K562 (cell line): ENCODE measurements around the gene DUSP28.

ENCODE experiments used
- BDP1 ChIP-seq: IDR thresholded peaks from 3 replicates; pipeline ENCODE4 v1.6.1; 2011; ENCODE audit not compliant: insufficient read length, insufficient read depth
- CTCF ChIP-seq, 3 experiments: IDR thresholded peaks in 2 of 3; conservative IDR thresholded peaks in 1 of 3; 2 replicates each; pipeline ENCODE4 v1.5.1; 2011 to 2012; ENCODE audit warnings: low read length in 3 of 3, mild to moderate bottlenecking in 3 of 3, control low read depth in 2 of 3, improper control_type of control experiment in 1 of 3, inconsistent platforms in 1 of 3, low read depth in 1 of 3, mixed read lengths in 1 of 3, moderate library complexity in 1 of 3; ENCODE audit not compliant: insufficient read depth in 2 of 3
- E2F1 ChIP-seq: sonication (generic); formaldehyde crosslinking; IDR thresholded peaks from 2 replicates; pipeline ENCODE4 v1.8.1; 2023; ENCODE audit warnings: mild to moderate bottlenecking, missing genetic modification reagents, moderate library complexity
- GABPA ChIP-seq: fragments of 200-800 bp; sonication (Bioruptor generic); conservative IDR thresholded peaks from 2 replicates; pipeline ENCODE4 v1.6.1; 2016; ENCODE audit warnings: low read depth, missing genetic modification characterization, missing compliant biosample characterization
- HNRNPL ChIP-seq: fragments of 200-400 bp; formaldehyde crosslinking; IDR thresholded peaks from 2 replicates; pipeline ENCODE4 v1.6.1; 2017; ENCODE audit warnings: low read depth, mild to moderate bottlenecking, low read length
- JUN ChIP-seq, 2 experiments: sonication (generic) in 1 of 2; formaldehyde crosslinking in 1 of 2; IDR thresholded peaks; 2 replicates each; pipeline versions ENCODE4 v1.6.1 to v1.8.0; 2012 to 2022; ENCODE audit warnings: borderline replicate concordance in 2 of 2, mild to moderate bottlenecking in 2 of 2, improper control_type of control experiment in 1 of 2, low read depth in 1 of 2, low read length in 1 of 2, missing genetic modification reagents in 1 of 2
- KDM5B ChIP-seq: fragments of 200-600 bp; sonication (generic); IDR thresholded peaks from 2 replicates; pipeline ENCODE4 v1.6.1; 2012; ENCODE audit warnings: low read depth, mild to moderate bottlenecking, moderate library complexity, low read length, control low read depth, inconsistent platforms; ENCODE audit not compliant: insufficient replicate concordance
- POLR2A ChIP-seq: fragments of 450-650 bp; conservative IDR thresholded peaks from 2 replicates; pipeline ENCODE4 v1.6.1; 2016
- SMARCE1 ChIP-seq: fragments of 450-650 bp; IDR thresholded peaks from 2 replicates; pipeline ENCODE4 v1.7.1; 2016; ENCODE audit warnings: mild to moderate bottlenecking
- SREBF1 ChIP-seq: fragments of 150-350 bp; IDR thresholded peaks from 2 replicates; pipeline ENCODE4 v1.6.1; 2014; ENCODE audit warnings: antibody characterized with exemption, low read depth, low read length, borderline replicate concordance
- TAF15 ChIP-seq: fragments of 200-400 bp; formaldehyde crosslinking; IDR thresholded peaks from 2 replicates; pipeline ENCODE4 v1.6.1; 2017; ENCODE audit warnings: mild to moderate bottlenecking, low read depth, low read length, moderate library complexity
- TEAD4 ChIP-seq, 2 experiments: sonication (generic) in 1 of 2; formaldehyde crosslinking in 1 of 2; IDR thresholded peaks; 2 replicates each; pipeline versions ENCODE4 v1.6.1 to v1.8.0; 2012 to 2022; ENCODE audit warnings: borderline replicate concordance in 1 of 2, inconsistent platforms in 1 of 2, low read length in 1 of 2, mild to moderate bottlenecking in 1 of 2, missing genetic modification reagents in 1 of 2

GRCh38 chr2:240599141-240599583 is 39.0 kb downstream of the DUSP28 start:
- TF ChIP-seq JUN (IDR thresholded peaks at IDR 0.05; ENCODE audit: borderline replicate concordance, low read depth, low read length): no peak
- no peak for TF ChIP-seq JUN (CRISPR knock-in tag; IDR thresholded peaks at IDR 0.05; ENCODE audit: borderline replicate concordance)
- no peak for TF ChIP-seq SMARCE1
- no peak for TF ChIP-seq TAF15
- no peak for TF ChIP-seq TEAD4 (IDR thresholded peaks at IDR 0.05; ENCODE audit: low read length)
- TF ChIP-seq TEAD4 (CRISPR knock-in tag; IDR thresholded peaks at IDR 0.05; ENCODE audit: borderline replicate concordance): no peak
- TF ChIP-seq GABPA (tag): no peak
- no peak for TF ChIP-seq CTCF (IDR thresholded peaks at IDR 0.05 in 2 of 3, conservative IDR thresholded peaks at IDR 0.05 in 1 of 3; ENCODE audit: insufficient read depth in 2 of 3, low read depth in 1 of 3, low read length in 3 of 3)
- no peak for TF ChIP-seq KDM5B
- no peak for TF ChIP-seq SREBF1
- no peak for TF ChIP-seq BDP1
- no peak for TF ChIP-seq HNRNPL
- no peak for TF ChIP-seq POLR2A
- TF ChIP-seq E2F1: no peak
